ENCODE results near the gene MOSPD2. TPM values are rescaled to one million over a fixed set of nuclear protein-coding genes. Genes with fewer than 3 reads are reported as not detected.

The MOSPD2 gene
- total and polyA plus RNA-seq, 2 experiments from 2014 or later, result 8.2 to 21.1 TPM

DNA sequence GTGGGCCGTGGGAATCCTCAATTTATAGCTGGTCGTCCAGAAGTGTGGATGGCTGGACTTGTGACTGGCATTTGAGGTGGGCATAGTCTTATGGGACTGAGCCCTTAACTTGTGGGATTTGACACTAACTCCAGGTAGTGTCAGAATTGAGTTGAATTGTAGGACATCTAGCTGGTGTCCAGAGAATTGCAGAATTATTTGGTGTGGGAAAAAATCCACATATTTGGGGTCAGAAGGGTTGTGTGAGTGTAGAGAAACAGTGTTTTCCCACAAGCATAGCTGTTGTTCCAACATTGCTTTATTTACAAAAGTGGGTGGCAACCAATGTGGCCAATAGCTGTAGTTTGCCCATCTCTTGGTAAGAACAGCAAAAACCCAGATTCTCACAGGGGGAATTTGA lies 91.3 kb downstream of the MOSPD2 start:
- Histone ChIP-seq H3K4me2 (no peak overlapping the region), H3K36me3 (replicated peaks; ENCODE audit: insufficient read depth, low read depth) (no peaks in the 10 kb centered on the region), H4K20me1 (ENCODE audit: insufficient read depth, poor library complexity, severe bottlenecking) (no peaks in the 10 kb centered on the region), H3K79me2 (no peaks in the 10 kb centered on the region), H3K27ac (peak overlapping the region; percentile 50), H2AFZ (no peak overlapping the region), H3K9me3 (ENCODE audit: low read depth) (no peaks in the 10 kb centered on the region), H3K4me1 (ENCODE audit: insufficient read depth) (peaks cover 5% of the 10 kb centered on the region), H3K27me3 (no peaks in the 10 kb centered on the region), H3K4me3 (no peak overlapping the region), H3K9me2 (replicated peaks; ENCODE audit: insufficient read depth) (no peaks in the 10 kb centered on the region)
- no peak for DNase-seq (ENCODE audit: low spot score)
- TF ChIP-seq EZH2phosphoT487 (IDR thresholded peaks at IDR 0.05; ENCODE audit: low read depth, severe bottlenecking, unreplicated experiment), result no peak
- TF ChIP-seq, protein P1, sequence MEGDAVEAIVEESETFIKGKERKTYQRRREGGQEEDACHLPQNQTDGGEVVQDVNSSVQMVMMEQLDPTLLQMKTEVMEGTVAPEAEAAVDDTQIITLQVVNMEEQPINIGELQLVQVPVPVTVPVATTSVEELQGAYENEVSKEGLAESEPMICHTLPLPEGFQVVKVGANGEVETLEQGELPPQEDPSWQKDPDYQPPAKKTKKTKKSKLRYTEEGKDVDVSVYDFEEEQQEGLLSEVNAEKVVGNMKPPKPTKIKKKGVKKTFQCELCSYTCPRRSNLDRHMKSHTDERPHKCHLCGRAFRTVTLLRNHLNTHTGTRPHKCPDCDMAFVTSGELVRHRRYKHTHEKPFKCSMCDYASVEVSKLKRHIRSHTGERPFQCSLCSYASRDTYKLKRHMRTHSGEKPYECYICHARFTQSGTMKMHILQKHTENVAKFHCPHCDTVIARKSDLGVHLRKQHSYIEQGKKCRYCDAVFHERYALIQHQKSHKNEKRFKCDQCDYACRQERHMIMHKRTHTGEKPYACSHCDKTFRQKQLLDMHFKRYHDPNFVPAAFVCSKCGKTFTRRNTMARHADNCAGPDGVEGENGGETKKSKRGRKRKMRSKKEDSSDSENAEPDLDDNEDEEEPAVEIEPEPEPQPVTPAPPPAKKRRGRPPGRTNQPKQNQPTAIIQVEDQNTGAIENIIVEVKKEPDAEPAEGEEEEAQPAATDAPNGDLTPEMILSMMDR (IDR thresholded peaks at IDR 0.05; ENCODE audit: poor library complexity), result no peak
- TF ChIP-seq EZH2 (IDR thresholded peaks at IDR 0.05; ENCODE audit: borderline replicate concordance), result no peak
- WGBS (ENCODE audit: low lambda C conversion rate, missing lambda C conversion rate), result 67% methylated on average over 2 of the region's 2 CpGs

Other genes starting within 250 kb of the MOSPD2 start
- 1.9 and 2.9 TPM in 2 replicates for gene FANCB, start 352 bp upstream of the MOSPD2 start, total RNA-seq
- gene FANCB, start 352 bp upstream of the MOSPD2 start, polyA plus RNA-seq, result 0.89 and 2.7 TPM in 2 replicates